OCI-M1 (cell line): ENCODE measurements around the gene AP1G1.
A peak's percentile ranks its signal among the peaks of the same experiment; 100 is the strongest.

ENCODE experiments used
- DNase-seq: peaks from one replicate; lab custom pipeline; 2025; lab: John Stamatoyannopoulos, UW

The AP1G1 gene

GRCh38 chr16:71754108-71754507 lies 54.5 kb downstream of the AP1G1 start:
- DNase-seq: no peak

GRCh38 chr16:71748226-71748625 lies 60.4 kb downstream of the AP1G1 start:
- DNase-seq: no peak

GRCh38 chr16:71746442-71747046 lies 62.1 kb downstream of the AP1G1 start:
- DNase-seq: peak; percentile 78

GRCh38 chr16:71738855-71739254 lies 69.8 kb downstream of the AP1G1 start:
- DNase-seq: no peak

GRCh38 chr16:71737501-71737900 lies 71.1 kb downstream of the AP1G1 start:
- DNase-seq: no peak

GRCh38 chr16:71734511-71734910 lies 74.1 kb downstream of the AP1G1 start:
- no peak for DNase-seq

GRCh38 chr16:71732587-71732986 lies 76.0 kb downstream of the AP1G1 start:
- no peak for DNase-seq

- peak; percentile 92 for DNase-seq
Measured at GRCh38 chr16:71727551-71728324, 80.9 kb downstream of the AP1G1 start.

GRCh38 chr16:71726476-71727315 lies 81.9 kb downstream of the AP1G1 start:
- DNase-seq: peak; percentile 67

- DNase-seq: no peak
Measured at GRCh38 chr16:71724320-71724751, 84.3 kb downstream of the AP1G1 start, which contains the start of gene PHLPP2. Gene PHLPP2 (minus strand): TSS chr16:71724701. CDS start chr16:71714795, 9,906 bp downstream.

GRCh38 chr16:71723537-71724319 lies 84.9 kb downstream of the AP1G1 start:
- peak; percentile 77 for DNase-seq

GRCh38 chr16:71722801-71723536 lies 85.7 kb downstream of the AP1G1 start:
- DNase-seq: peak; percentile 67

- no peak for DNase-seq
Measured at GRCh38 chr16:71721066-71721740, 87.4 kb downstream of the AP1G1 start.

GRCh38 chr16:71712501-71712900 lies 96.1 kb downstream of the AP1G1 start:
- DNase-seq: no peak

GRCh38 chr16:71711789-71712188 lies 96.8 kb downstream of the AP1G1 start:
- no peak for DNase-seq

GRCh38 chr16:71709229-71709781 lies 99.3 kb downstream of the AP1G1 start:
- no peak for DNase-seq

- DNase-seq: no peak
Measured at GRCh38 chr16:71708696-71709095, 99.9 kb downstream of the AP1G1 start.

- no peak for DNase-seq
Measured at GRCh38 chr16:71707199-71707598, 101.4 kb downstream of the AP1G1 start.

GRCh38 chr16:71706046-71706445 lies 102.6 kb downstream of the AP1G1 start:
- no peak for DNase-seq

- DNase-seq: no peak
Measured at GRCh38 chr16:71703333-71703732, 105.3 kb downstream of the AP1G1 start.
